ENCODE measurements around the gene RRP1. TPM values are rescaled to one million over a fixed set of nuclear protein-coding genes. Genes with fewer than 3 reads are reported as not detected.

Gene RRP1
- polyA plus RNA-seq, 3 donors, result 2.7 to 5.7 (median 4.6) TPM

GRCh38 chr21:43825242-43825935 lies 36.0 kb downstream of the RRP1 start:
- H4K20me1 ChIP-seq (ENCODE audit: insufficient read depth, low read length), result no peaks in the 10 kb centered on the region
- intact Hi-C loops (cut with micrococcal nuclease), result no loop called here
- peaks cover 40% of the 10 kb centered on the region for H3K4me1 Mint-ChIP-seq
- peaks cover 31 to 45% of the 10 kb centered on the region in 2 donors for H3K4me1 ChIP-seq (ENCODE audit: control insufficient read depth in 1 of 2, insufficient read depth in 2 of 2, low read length in 2 of 2)
- H3K27me3 ChIP-seq (ENCODE audit: control insufficient read depth in 2 of 2, insufficient read depth in 2 of 2, low read length in 2 of 2), result no peaks in the 10 kb centered on the region
- H2AFZ ChIP-seq (ENCODE audit: insufficient read depth, low read depth, low read length, poor library complexity, severe bottlenecking), result no peak overlapping the region
- 96% methylated on average over 12 of the region's 24 CpGs for WGBS (ENCODE audit: insufficient coverage)
- peaks cover 3 to 13% (median 9%) of the 10 kb centered on the region in 3 donors for H3K27me3 Mint-ChIP-seq (ENCODE audit: low read depth in 3 of 3)
- no peaks in the 10 kb centered on the region for H3K9me3 ChIP-seq (replicated peaks in 1 of 2; ENCODE audit: control insufficient read depth in 1 of 2, insufficient read depth in 1 of 2, low read length in 2 of 2)
- H3K4me3 ChIP-seq (replicated peaks in 1 of 3; ENCODE audit: low read depth in 2 of 3, low read length in 3 of 3), result no peak overlapping the region
- no peak overlapping the region for H3K27ac Mint-ChIP-seq
- H3K79me2 ChIP-seq (ENCODE audit: insufficient read depth, low read length), result no peaks in the 10 kb centered on the region
- no peak overlapping the region for H3K27ac ChIP-seq (ENCODE audit: low read depth in 1 of 2, low read length in 2 of 2)
- H3K9me3 Mint-ChIP-seq, result peaks cover 0 to 3% (median 0%) of the 10 kb centered on the region in 7 donors
- H3K36me3 ChIP-seq (replicated peaks in 1 of 2; ENCODE audit: control insufficient read depth in 1 of 2, insufficient read depth in 2 of 2, low read length in 2 of 2), result no peaks in the 10 kb centered on the region
- no peak for TF ChIP-seq CTCF (IDR thresholded peaks at IDR 0.05)
- no peak overlapping the region for H3K4me3 Mint-ChIP-seq
- DNase-seq, result no peak
- H3K4me2 ChIP-seq (replicated peaks; ENCODE audit: extremely low read depth, low read length, poor library complexity, severe bottlenecking), result no peak overlapping the region
- H3K36me3 Mint-ChIP-seq, result no peaks in the 10 kb centered on the region
- H3K9ac ChIP-seq (ENCODE audit: insufficient read depth, low read length, poor library complexity, severe bottlenecking), result no peak overlapping the region

DNA sequence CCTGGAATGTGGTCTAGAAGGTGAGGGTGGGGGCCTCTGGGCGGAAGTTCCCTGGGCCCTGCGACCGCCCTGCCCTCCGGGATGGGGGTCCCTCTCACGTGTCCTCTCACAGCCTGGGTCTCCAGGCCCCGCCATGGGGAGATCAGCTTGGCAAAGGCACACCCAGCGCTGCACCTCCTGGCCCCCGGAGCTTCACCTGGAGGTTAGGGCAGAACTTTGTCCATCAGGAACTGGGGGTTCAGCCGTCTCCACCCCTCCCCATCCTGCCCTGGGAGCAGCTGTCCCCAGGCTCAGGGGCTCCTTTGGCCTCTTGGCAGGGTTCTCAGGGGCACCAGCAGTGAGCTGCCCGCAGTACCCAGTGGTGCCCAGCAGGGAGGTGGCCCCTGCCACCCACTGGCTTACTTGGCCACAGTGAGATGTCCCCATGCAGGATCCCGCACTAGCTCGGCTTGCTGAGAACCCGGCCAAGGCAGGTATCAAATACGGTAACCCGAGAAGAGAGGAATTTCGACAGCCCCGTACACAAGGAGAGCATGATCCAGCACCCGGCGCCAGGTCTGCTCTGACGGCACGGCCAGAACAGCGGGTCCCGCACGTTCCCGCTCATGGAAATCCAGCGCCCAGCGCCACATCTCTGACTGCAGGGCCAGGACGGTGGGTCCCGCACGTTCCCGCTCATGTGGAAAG lies 36.7 kb downstream of the RRP1 start:
- peaks cover 24 to 38% of the 10 kb centered on the region in 2 donors for H3K4me1 ChIP-seq (ENCODE audit: control insufficient read depth in 1 of 2, insufficient read depth in 2 of 2, low read length in 2 of 2)
- intact Hi-C loops (cut with micrococcal nuclease), result no loop called here
- peaks cover 33% of the 10 kb centered on the region for H3K4me1 Mint-ChIP-seq
- H3K27ac Mint-ChIP-seq, result peak overlapping the region in 2 of 7 donors; percentile 19 to 50
- H3K27me3 Mint-ChIP-seq (ENCODE audit: low read depth in 3 of 3), result peaks cover 3 to 14% (median 9%) of the 10 kb centered on the region in 3 donors
- WGBS (ENCODE audit: insufficient coverage), result 80% methylated on average over 29 of the region's 31 CpGs
- H3K36me3 Mint-ChIP-seq, result no peaks in the 10 kb centered on the region
- no peak overlapping the region for H3K27ac ChIP-seq (ENCODE audit: low read depth in 1 of 2, low read length in 2 of 2)
- DNase-seq, result peak in 1 of 3 donors; percentile 27
- H3K4me2 ChIP-seq (replicated peaks; ENCODE audit: extremely low read depth, low read length, poor library complexity, severe bottlenecking), result peak overlapping the region; percentile 35
- no peaks in the 10 kb centered on the region for H3K79me2 ChIP-seq (ENCODE audit: insufficient read depth, low read length)
- peak overlapping the region; percentile 35 for H2AFZ ChIP-seq (ENCODE audit: insufficient read depth, low read depth, low read length, poor library complexity, severe bottlenecking)
- no peaks in the 10 kb centered on the region for H3K36me3 ChIP-seq (replicated peaks in 1 of 2; ENCODE audit: control insufficient read depth in 1 of 2, insufficient read depth in 2 of 2, low read length in 2 of 2)
- H3K9me3 ChIP-seq (replicated peaks in 1 of 2; ENCODE audit: control insufficient read depth in 1 of 2, insufficient read depth in 1 of 2, low read length in 2 of 2), result no peaks in the 10 kb centered on the region
- TF ChIP-seq CTCF (IDR thresholded peaks at IDR 0.05), result peak; percentile 42
- H3K4me3 Mint-ChIP-seq, result peak overlapping the region in 1 of 2 donors; percentile 57
- H3K4me3 ChIP-seq (replicated peaks in 1 of 3; ENCODE audit: low read depth in 2 of 3, low read length in 3 of 3), result peak overlapping the region in 1 of 3 experiments; percentile 44
- no peaks in the 10 kb centered on the region for H3K27me3 ChIP-seq (ENCODE audit: control insufficient read depth in 2 of 2, insufficient read depth in 2 of 2, low read length in 2 of 2)
- peaks cover 0 to 3% (median 0%) of the 10 kb centered on the region in 7 donors for H3K9me3 Mint-ChIP-seq
- no peaks in the 10 kb centered on the region for H4K20me1 ChIP-seq (ENCODE audit: insufficient read depth, low read length)
- H3K9ac ChIP-seq (ENCODE audit: insufficient read depth, low read length, poor library complexity, severe bottlenecking), result no peak overlapping the region

Data from CD14-positive monocyte (primary cell).